Measurements from ENCODE around the gene PYM1.
"Not testable (repeated sequence)": the region's sequence is repeated elsewhere in the genome, so short reads cannot be mapped to it uniquely, and the experiment has no call there.

PYM1 gene

GRCh38 chr12:55938826-55939501, 11.3 kb upstream of the PYM1 start:
- no peak for DNase-seq

GRCh38 chr12:55937981-55938380, 10.3 kb upstream of the PYM1 start:
- no peak for DNase-seq

- no peak for DNase-seq
Observed at GRCh38 chr12:55935738-55936151, 8.1 kb upstream of the PYM1 start.

- no peak for DNase-seq
Observed at GRCh38 chr12:55934773-55935172, 7.1 kb upstream of the PYM1 start.

- peak; percentile 18 for DNase-seq
Observed at GRCh38 chr12:55933799-55934742, 6.4 kb upstream of the PYM1 start.

GRCh38 chr12:55933169-55933798, 5.6 kb upstream of the PYM1 start:
- DNase-seq: no peak

GRCh38 chr12:55932551-55932910, 4.8 kb upstream of the PYM1 start:
- DNase-seq: no peak

GRCh38 chr12:55931780-55932550, 4.3 kb upstream of the PYM1 start:
- DNase-seq: no peak

- no peak for DNase-seq
Observed at GRCh38 chr12:55931317-55931779, 3.7 kb upstream of the PYM1 start.

- DNase-seq: peak; percentile 5
Observed at GRCh38 chr12:55930771-55931316, 3.1 kb upstream of the PYM1 start, which contains the start of gene DGKA. TSS of gene DGKA (plus strand) at chr12:55931162. CDS start at chr12:55936504, 5,342 bp downstream.

GRCh38 chr12:55929306-55929791, 1.7 kb upstream of the PYM1 start:
- no peak for DNase-seq

GRCh38 chr12:55926738-55927587, 731 bp downstream of the PYM1 start:
- peak; percentile 43 for DNase-seq

- DNase-seq: no peak
Observed at GRCh38 chr12:55925870-55926737, 1.6 kb downstream of the PYM1 start.

- no peak for DNase-seq
Observed at GRCh38 chr12:55925371-55925770, 2.3 kb downstream of the PYM1 start.

GRCh38 chr12:55923648-55924047, 4.0 kb downstream of the PYM1 start:
- not testable (repeated sequence) for DNase-seq

- no peak for DNase-seq
Observed at GRCh38 chr12:55922126-55922525, 5.6 kb downstream of the PYM1 start.

- DNase-seq: not testable (repeated sequence)
Observed at GRCh38 chr12:55919032-55919431, 8.7 kb downstream of the PYM1 start.

- DNase-seq: no peak
Observed at GRCh38 chr12:55915482-55915859, 12.2 kb downstream of the PYM1 start.

- no peak for DNase-seq
Observed at GRCh38 chr12:55912908-55913307, 14.8 kb downstream of the PYM1 start.

- no peak for DNase-seq
Observed at GRCh38 chr12:55909513-55909884, 18.2 kb downstream of the PYM1 start.

All from NCI-H524 treated with DMSO at 0.1 percent for 48 hours (cell line).